ENCODE data around the gene USP37. TPM values are rescaled to one million over a fixed set of nuclear protein-coding genes. Genes with fewer than 3 reads are reported as not detected.

Gene USP37
- total RNA-seq, 1 donor from 2014 or later: 23.3 TPM

DNA sequence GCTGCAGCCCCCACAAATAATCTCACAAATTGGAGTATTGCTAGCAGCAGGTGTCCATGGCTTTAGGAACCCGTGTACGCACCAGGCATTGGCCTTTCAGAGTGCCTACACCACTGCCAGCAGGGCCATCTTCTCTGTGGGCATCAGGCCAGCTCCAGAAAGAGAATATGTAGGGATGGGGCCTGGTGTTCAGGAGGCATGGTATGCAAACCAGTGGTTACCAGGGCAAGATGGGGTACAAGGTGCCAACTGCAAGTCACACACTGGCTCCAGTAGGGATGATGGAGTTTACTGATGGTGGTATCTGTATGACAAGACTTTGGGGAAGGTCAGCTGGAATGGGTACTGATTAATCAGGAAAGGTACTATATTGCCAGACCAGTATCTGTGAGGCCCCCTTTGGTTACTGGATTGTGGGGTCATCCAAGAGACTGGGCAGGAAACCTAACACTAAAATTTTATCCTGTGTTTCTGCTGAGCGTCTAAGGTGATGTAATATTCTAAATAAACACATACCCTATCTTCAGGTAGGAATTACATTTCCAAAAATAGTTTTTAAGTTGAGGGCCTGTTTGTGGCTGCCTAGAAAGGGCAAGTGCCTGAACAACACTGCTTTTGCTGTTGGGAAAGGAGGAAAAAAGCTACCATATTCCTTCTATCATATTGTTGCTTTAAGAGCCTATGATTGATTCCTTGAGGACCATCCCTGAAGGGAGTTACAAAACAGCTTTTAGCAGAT is 9.5 kb upstream of the USP37 start:
- intact Hi-C loops (cut with DNase I): no loop called here
- Histone ChIP-seq H3K4me3 (no peak overlapping the region), H3K9me3 (no peaks in the 10 kb centered on the region), H3K27ac (no peak overlapping the region), H3K4me1 (peaks cover 16% of the 10 kb centered on the region), H3K36me3 (peaks cover 0 to 21% of the 10 kb centered on the region in 2 donors), H3K27me3 (no peaks in the 10 kb centered on the region)
- TF ChIP-seq, protein P1, sequence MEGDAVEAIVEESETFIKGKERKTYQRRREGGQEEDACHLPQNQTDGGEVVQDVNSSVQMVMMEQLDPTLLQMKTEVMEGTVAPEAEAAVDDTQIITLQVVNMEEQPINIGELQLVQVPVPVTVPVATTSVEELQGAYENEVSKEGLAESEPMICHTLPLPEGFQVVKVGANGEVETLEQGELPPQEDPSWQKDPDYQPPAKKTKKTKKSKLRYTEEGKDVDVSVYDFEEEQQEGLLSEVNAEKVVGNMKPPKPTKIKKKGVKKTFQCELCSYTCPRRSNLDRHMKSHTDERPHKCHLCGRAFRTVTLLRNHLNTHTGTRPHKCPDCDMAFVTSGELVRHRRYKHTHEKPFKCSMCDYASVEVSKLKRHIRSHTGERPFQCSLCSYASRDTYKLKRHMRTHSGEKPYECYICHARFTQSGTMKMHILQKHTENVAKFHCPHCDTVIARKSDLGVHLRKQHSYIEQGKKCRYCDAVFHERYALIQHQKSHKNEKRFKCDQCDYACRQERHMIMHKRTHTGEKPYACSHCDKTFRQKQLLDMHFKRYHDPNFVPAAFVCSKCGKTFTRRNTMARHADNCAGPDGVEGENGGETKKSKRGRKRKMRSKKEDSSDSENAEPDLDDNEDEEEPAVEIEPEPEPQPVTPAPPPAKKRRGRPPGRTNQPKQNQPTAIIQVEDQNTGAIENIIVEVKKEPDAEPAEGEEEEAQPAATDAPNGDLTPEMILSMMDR (IDR thresholded peaks at IDR 0.05): no peak
- TF ChIP-seq POLR2A (IDR thresholded peaks at IDR 0.05) (no peak), POLR2AphosphoS5 (IDR thresholded peaks at IDR 0.05; ENCODE audit: insufficient read depth in 1 of 2, low read depth in 1 of 2) (no peak)
- no peak for DNase-seq (ENCODE audit: extremely low spot score in 2 of 2)

DNA sequence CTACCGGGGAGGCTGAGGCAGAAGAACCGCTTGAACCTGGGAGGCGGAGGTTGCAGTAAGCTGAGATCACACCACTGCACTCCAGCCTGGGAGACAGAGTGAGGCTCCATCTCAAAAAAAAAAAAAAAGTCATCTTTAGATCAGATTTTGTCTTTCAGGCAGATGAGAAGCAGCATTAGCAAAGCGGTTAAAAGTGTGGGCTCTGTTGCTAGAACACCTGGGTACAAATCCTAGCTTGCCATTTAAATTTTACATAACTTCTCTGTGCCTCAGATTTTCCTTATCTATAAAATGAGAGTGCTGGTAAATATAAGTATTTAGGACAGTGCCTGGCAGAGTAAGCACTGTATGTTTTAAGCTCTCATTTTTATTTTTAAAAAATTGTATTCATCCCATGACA is 8.7 kb upstream of the USP37 start:
- Histone ChIP-seq H3K4me3 (no peak overlapping the region), H3K9me3 (no peaks in the 10 kb centered on the region), H3K27me3 (no peaks in the 10 kb centered on the region), H3K36me3 (peaks cover 0 to 13% of the 10 kb centered on the region in 2 donors), H3K27ac (no peak overlapping the region), H3K4me1 (peaks cover 16% of the 10 kb centered on the region)
- no peak for DNase-seq (ENCODE audit: extremely low spot score in 2 of 2)
- TF ChIP-seq, protein P1 (IDR thresholded peaks at IDR 0.05): no peak
- TF ChIP-seq POLR2A (IDR thresholded peaks at IDR 0.05) (no peak), POLR2AphosphoS5 (IDR thresholded peaks at IDR 0.05; ENCODE audit: insufficient read depth in 1 of 2, low read depth in 1 of 2) (no peak)
- intact Hi-C loops (cut with DNase I): no loop called here

DNA sequence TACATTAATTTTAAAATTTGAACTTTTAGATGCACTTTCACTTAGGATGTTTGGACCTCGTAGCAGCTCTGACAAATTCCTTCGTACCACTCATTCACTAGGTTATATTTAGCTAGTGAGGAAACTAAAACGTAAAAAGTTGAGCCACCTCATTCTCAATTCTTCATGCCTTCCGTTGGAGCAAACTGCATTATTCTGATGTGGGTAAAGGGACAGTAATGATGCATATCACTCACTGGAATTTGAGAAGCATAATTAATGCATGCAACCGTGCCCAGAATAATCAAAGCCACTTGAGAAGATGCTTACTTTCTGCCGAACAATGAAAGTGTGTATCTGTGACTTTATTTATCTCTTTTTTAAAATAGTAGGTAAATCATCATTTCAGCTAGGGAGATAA is 2.7 kb upstream of the USP37 start:
- TF ChIP-seq POLR2AphosphoS5 (IDR thresholded peaks at IDR 0.05; ENCODE audit: insufficient read depth in 1 of 2, low read depth in 1 of 2): no peak
- TF ChIP-seq POLR2A (IDR thresholded peaks at IDR 0.05): no peak
- TF ChIP-seq, protein P1 (IDR thresholded peaks at IDR 0.05): no peak

GRCh38 chr2:218569661-218570500 is 1.7 kb upstream of the USP37 start:
- H3K27ac ChIP-seq: peak overlapping the region; percentile 94
- H3K36me3 ChIP-seq: peaks cover 0 to 10% of the 10 kb centered on the region in 2 donors
- DNase-seq (ENCODE audit: extremely low spot score in 2 of 2): no peak
- TF ChIP-seq, protein P1 (IDR thresholded peaks at IDR 0.05): no peak
- TF ChIP-seq POLR2AphosphoS5 (IDR thresholded peaks at IDR 0.05; ENCODE audit: insufficient read depth in 1 of 2, low read depth in 1 of 2): peak in 1 of 2 donors; percentile 22
- H3K4me3 ChIP-seq: peak overlapping the region; percentile 73 to 94
- peaks cover 40% of the 10 kb centered on the region for H3K4me1 ChIP-seq
- no peaks in the 10 kb centered on the region for H3K9me3 ChIP-seq
- intact Hi-C loops (cut with DNase I): loop anchor here (10.0 kb wide), 1 partner anchor 165 kb away; no protein-coding TSS in a partner anchor
- H3K27me3 ChIP-seq: no peaks in the 10 kb centered on the region

More for the DNA sequence above, 2.7 kb upstream of the USP37 start:
- DNase-seq (ENCODE audit: extremely low spot score in 2 of 2): no peak
- Histone ChIP-seq H3K36me3 (peaks cover 0 to 10% of the 10 kb centered on the region in 2 donors), H3K27me3 (no peaks in the 10 kb centered on the region), H3K4me1 (peaks cover 40% of the 10 kb centered on the region), H3K4me3 (peak overlapping the region in 1 of 2 donors; percentile 1), H3K9me3 (no peaks in the 10 kb centered on the region), H3K27ac (no peak overlapping the region)
- intact Hi-C loops (cut with DNase I): no loop called here

All from vagina (tissue), 2 donors.